Stimulated activated CD4-positive, alpha-beta T cell treated with anti-CD3 and anti-CD28 coated beads, Interleukin-4, amount 100 ng/mL, for 1 hour (primary cell): ENCODE results near the gene PTX3.

Experiments
- DNase-seq: peaks from one replicate; pipeline ENCODE4 v3.0.0-alpha.2; 2020

The PTX3 gene

GRCh38 chr3:157427901-157428300 lies 8.7 kb upstream of the PTX3 start:
- no peak for DNase-seq

- DNase-seq = no peak
Observed at GRCh38 chr3:157428853-157429252, 7.8 kb upstream of the PTX3 start.

- DNase-seq = no peak
Observed at GRCh38 chr3:157429708-157430107, 6.9 kb upstream of the PTX3 start.

GRCh38 chr3:157438194-157438730 lies 1.6 kb downstream of the PTX3 start:
- no peak for DNase-seq

- no peak for DNase-seq
Observed at GRCh38 chr3:157441102-157441624, 4.5 kb downstream of the PTX3 start.

GRCh38 chr3:157442729-157443128 lies 6.1 kb downstream of the PTX3 start:
- DNase-seq = no peak

- no peak for DNase-seq
Observed at GRCh38 chr3:157443905-157444796, 7.5 kb downstream of the PTX3 start.

- no peak for DNase-seq
Observed at GRCh38 chr3:157444797-157445184, 8.1 kb downstream of the PTX3 start.

- DNase-seq = no peak
Observed at GRCh38 chr3:157445857-157446256, 9.2 kb downstream of the PTX3 start.

- no peak for DNase-seq
Observed at GRCh38 chr3:157447026-157447694, 10.5 kb downstream of the PTX3 start.

GRCh38 chr3:157452097-157452496 lies 15.4 kb downstream of the PTX3 start:
- DNase-seq = no peak

GRCh38 chr3:157453824-157454223 lies 17.2 kb downstream of the PTX3 start:
- no peak for DNase-seq

GRCh38 chr3:157459706-157460105 lies 23.1 kb downstream of the PTX3 start:
- DNase-seq = no peak

- no peak for DNase-seq
Observed at GRCh38 chr3:157460253-157460652, 23.6 kb downstream of the PTX3 start.

GRCh38 chr3:157463816-157464215 lies 27.2 kb downstream of the PTX3 start:
- no peak for DNase-seq

GRCh38 chr3:157464321-157464720 lies 27.7 kb downstream of the PTX3 start:
- no peak for DNase-seq

GRCh38 chr3:157465741-157466140 lies 29.1 kb downstream of the PTX3 start:
- no peak for DNase-seq

- DNase-seq = no peak
Observed at GRCh38 chr3:157467200-157467599, 30.6 kb downstream of the PTX3 start.

- no peak for DNase-seq
Observed at GRCh38 chr3:157469561-157470294, 33.1 kb downstream of the PTX3 start.

GRCh38 chr3:157471064-157471463 lies 34.4 kb downstream of the PTX3 start:
- DNase-seq = no peak

- DNase-seq = no peak
Observed at GRCh38 chr3:157472648-157473047, 36.0 kb downstream of the PTX3 start.

GRCh38 chr3:157475921-157476414 lies 39.3 kb downstream of the PTX3 start:
- DNase-seq = no peak

GRCh38 chr3:157477441-157477840 lies 40.8 kb downstream of the PTX3 start:
- DNase-seq = no peak
